Liver (tissue), 3 donors: ENCODE measurements around the gene TAPT1.

ENCODE experiments used
- CTCF ChIP-seq: fragments of 150-350 bp; IDR thresholded peaks from 2 replicates; pipeline ENCODE4 v1.5.1; 2017; ENCODE audit warnings: improper control_type of control experiment, low read depth, low read length; ENCODE audit not compliant: missing input control
- EGR1 ChIP-seq, 2 donors: IDR thresholded peaks; 2 replicates each; pipeline ENCODE4 v1.6.1; 2016 to 2018; ENCODE audit warnings: antibody characterized with exemption in 2 of 2, low read depth in 2 of 2
- FOXA1 ChIP-seq: IDR thresholded peaks from 2 replicates; pipeline ENCODE4 v1.6.1; 2016; ENCODE audit warnings: antibody characterized with exemption
- GABPA ChIP-seq, 2 donors: IDR thresholded peaks in 1 of 2; conservative IDR thresholded peaks in 1 of 2; 2 replicates each; pipeline ENCODE4 v1.6.1; 2016; ENCODE audit warnings: antibody characterized with exemption in 2 of 2, mild to moderate bottlenecking in 1 of 2, moderate library complexity in 1 of 2
- JUND ChIP-seq, 2 donors: IDR thresholded peaks; 2 replicates each; pipeline ENCODE4 v1.6.1; 2016; ENCODE audit warnings: antibody characterized with exemption in 2 of 2
- RAD21 ChIP-seq, 2 donors: IDR thresholded peaks; 2 replicates each; pipeline ENCODE4 v1.6.1; 2016; ENCODE audit warnings: antibody characterized with exemption in 2 of 2, mild to moderate bottlenecking in 2 of 2
- RXRA ChIP-seq, 2 donors: IDR thresholded peaks; 2 replicates each; pipeline ENCODE4 v1.6.1; 2017 to 2018; ENCODE audit warnings: antibody characterized with exemption in 2 of 2, mild to moderate bottlenecking in 1 of 2
- SP1 ChIP-seq: IDR thresholded peaks from 2 replicates; pipeline ENCODE4 v1.6.1; 2018; ENCODE audit warnings: antibody characterized with exemption, mild to moderate bottlenecking
- TAF1 ChIP-seq: conservative IDR thresholded peaks from 2 replicates; pipeline ENCODE4 v1.6.1; 2016; ENCODE audit warnings: antibody characterized with exemption, mild to moderate bottlenecking
- YY1 ChIP-seq: IDR thresholded peaks from 2 replicates; pipeline ENCODE4 v1.6.1; 2016; ENCODE audit warnings: antibody characterized with exemption, mild to moderate bottlenecking
- TF ChIP-seq, protein P1 (sequence below): IDR thresholded peaks from 2 replicates; pipeline ENCODE4 v1.6.1; 2016; ENCODE audit warnings: antibody characterized with exemption
- TF ChIP-seq, protein P2 (sequence below): IDR thresholded peaks from 2 replicates; pipeline ENCODE4 v1.6.1; 2016; ENCODE audit warnings: antibody characterized with exemption
- TF ChIP-seq, protein P3 (sequence below): IDR thresholded peaks from 2 replicates; pipeline ENCODE4 v1.6.1; 2016; ENCODE audit warnings: antibody characterized with exemption
- TF ChIP-seq, protein P4 (sequence below): IDR thresholded peaks from 2 replicates; pipeline ENCODE4 v1.6.1; 2016; ENCODE audit warnings: antibody characterized with exemption, mild to moderate bottlenecking
- donor health status: healthy.
- donor health status: healthy.

DNA sequence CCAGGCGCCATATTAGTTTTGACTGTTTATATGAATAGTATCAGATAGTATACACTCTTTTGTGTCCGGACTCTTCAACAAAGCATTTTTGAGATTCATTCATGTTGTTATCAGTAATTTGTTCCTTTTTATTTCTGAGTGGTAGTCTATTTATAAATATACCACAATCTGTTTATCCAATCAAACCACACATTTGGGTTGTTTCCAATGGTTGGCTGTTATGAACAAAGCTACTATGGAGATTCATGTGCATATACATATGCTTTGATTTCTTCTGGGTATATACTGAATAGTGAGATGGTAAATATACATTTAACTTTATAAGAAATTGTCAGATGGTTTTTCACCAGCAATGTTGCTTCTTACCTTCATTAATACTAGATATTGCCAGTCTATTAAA lies 36.8 kb upstream of the TAPT1 start:
- no peak for TF ChIP-seq RAD21 (IDR thresholded peaks at IDR 0.05)
- no peak for TF ChIP-seq CTCF
- TF ChIP-seq, protein P1, sequence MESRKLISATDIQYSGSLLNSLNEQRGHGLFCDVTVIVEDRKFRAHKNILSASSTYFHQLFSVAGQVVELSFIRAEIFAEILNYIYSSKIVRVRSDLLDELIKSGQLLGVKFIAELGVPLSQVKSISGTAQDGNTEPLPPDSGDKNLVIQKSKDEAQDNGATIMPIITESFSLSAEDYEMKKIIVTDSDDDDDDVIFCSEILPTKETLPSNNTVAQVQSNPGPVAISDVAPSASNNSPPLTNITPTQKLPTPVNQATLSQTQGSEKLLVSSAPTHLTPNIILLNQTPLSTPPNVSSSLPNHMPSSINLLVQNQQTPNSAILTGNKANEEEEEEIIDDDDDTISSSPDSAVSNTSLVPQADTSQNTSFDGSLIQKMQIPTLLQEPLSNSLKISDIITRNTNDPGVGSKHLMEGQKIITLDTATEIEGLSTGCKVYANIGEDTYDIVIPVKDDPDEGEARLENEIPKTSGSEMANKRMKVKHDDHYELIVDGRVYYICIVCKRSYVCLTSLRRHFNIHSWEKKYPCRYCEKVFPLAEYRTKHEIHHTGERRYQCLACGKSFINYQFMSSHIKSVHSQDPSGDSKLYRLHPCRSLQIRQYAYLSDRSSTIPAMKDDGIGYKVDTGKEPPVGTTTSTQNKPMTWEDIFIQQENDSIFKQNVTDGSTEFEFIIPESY, result no peak
- TF ChIP-seq, protein P2, sequence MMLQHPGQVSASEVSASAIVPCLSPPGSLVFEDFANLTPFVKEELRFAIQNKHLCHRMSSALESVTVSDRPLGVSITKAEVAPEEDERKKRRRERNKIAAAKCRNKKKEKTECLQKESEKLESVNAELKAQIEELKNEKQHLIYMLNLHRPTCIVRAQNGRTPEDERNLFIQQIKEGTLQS, result no peak
- TF ChIP-seq, protein P3, sequence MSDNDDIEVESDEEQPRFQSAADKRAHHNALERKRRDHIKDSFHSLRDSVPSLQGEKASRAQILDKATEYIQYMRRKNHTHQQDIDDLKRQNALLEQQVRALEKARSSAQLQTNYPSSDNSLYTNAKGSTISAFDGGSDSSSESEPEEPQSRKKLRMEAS, result no peak
- no peak for TF ChIP-seq SP1
- no peak for TF ChIP-seq EGR1 (IDR thresholded peaks at IDR 0.05; ENCODE audit: low read depth in 2 of 2)
- TF ChIP-seq TAF1, result no peak
- TF ChIP-seq, protein P4, sequence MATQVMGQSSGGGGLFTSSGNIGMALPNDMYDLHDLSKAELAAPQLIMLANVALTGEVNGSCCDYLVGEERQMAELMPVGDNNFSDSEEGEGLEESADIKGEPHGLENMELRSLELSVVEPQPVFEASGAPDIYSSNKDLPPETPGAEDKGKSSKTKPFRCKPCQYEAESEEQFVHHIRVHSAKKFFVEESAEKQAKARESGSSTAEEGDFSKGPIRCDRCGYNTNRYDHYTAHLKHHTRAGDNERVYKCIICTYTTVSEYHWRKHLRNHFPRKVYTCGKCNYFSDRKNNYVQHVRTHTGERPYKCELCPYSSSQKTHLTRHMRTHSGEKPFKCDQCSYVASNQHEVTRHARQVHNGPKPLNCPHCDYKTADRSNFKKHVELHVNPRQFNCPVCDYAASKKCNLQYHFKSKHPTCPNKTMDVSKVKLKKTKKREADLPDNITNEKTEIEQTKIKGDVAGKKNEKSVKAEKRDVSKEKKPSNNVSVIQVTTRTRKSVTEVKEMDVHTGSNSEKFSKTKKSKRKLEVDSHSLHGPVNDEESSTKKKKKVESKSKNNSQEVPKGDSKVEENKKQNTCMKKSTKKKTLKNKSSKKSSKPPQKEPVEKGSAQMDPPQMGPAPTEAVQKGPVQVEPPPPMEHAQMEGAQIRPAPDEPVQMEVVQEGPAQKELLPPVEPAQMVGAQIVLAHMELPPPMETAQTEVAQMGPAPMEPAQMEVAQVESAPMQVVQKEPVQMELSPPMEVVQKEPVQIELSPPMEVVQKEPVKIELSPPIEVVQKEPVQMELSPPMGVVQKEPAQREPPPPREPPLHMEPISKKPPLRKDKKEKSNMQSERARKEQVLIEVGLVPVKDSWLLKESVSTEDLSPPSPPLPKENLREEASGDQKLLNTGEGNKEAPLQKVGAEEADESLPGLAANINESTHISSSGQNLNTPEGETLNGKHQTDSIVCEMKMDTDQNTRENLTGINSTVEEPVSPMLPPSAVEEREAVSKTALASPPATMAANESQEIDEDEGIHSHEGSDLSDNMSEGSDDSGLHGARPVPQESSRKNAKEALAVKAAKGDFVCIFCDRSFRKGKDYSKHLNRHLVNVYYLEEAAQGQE, result no peak
- no peak for TF ChIP-seq RXRA (IDR thresholded peaks at IDR 0.05)
- TF ChIP-seq FOXA1, result no peak
- no peak for TF ChIP-seq JUND (IDR thresholded peaks at IDR 0.05)
- no peak for TF ChIP-seq YY1
- no peak for TF ChIP-seq GABPA (IDR thresholded peaks at IDR 0.05 in 1 of 2, conservative IDR thresholded peaks at IDR 0.05 in 1 of 2)
